Gastrocnemius medialis (tissue), 4 donors: ENCODE results near the gene KRT23. TPM values are rescaled to one million over a fixed set of nuclear protein-coding genes. Genes with fewer than 3 reads are reported as not detected.

Experiments used
- ATAC-seq, 2 donors: fragments of 150-250 bp; one replicate each; pipeline ENCODE4 v1.9.1; 2016
- DNase-seq, 2 donors: peaks; one replicate each; pipeline ENCODE4 v3.0.0-alpha.2; 2019
- H3K27ac ChIP-seq, 4 donors: fragments of 200-600 bp; sonication (generic); 1 replicate in 1 of 4; 2 replicates in 3 of 4; pipeline ENCODE4 v1.5.1; 2016 to 2018; ENCODE audit warnings: mild to moderate bottlenecking in 2 of 4, moderate library complexity in 1 of 4
- H3K27me3 ChIP-seq, 3 donors: fragments of 200-600 bp; sonication (generic) in 2 of 3; 1 replicate in 1 of 3; 2 replicates in 2 of 3; pipeline versions ENCODE4 v1.5.1 to v1.6.0; 2016 to 2019; ENCODE audit warnings: mild to moderate bottlenecking in 1 of 3, moderate library complexity in 1 of 3
- H3K36me3 ChIP-seq, 2 donors: fragments of 200-600 bp; sonication (generic) in 1 of 2; one replicate each; pipeline ENCODE4 v1.5.1; 2017 to 2018
- H3K4me1 ChIP-seq, 2 donors: fragments of 200-600 bp; sonication (generic) in 1 of 2; one replicate each; pipeline ENCODE4 v1.5.1; 2016 to 2017; ENCODE audit warnings: mild to moderate bottlenecking in 2 of 2
- H3K4me3 ChIP-seq, 4 donors: fragments of 200-600 bp; sonication (generic) in 3 of 4; 1 replicate in 1 of 4; 2 replicates in 3 of 4; pipeline ENCODE4 v1.5.1; 2016 to 2019; ENCODE audit warnings: mild to moderate bottlenecking in 2 of 4
- H3K9me3 ChIP-seq, 3 donors: fragments of 200-600 bp; sonication (generic) in 2 of 3; 1 replicate in 1 of 3; 2 replicates in 2 of 3; pipeline ENCODE4 v1.5.1; 2016 to 2019
- CTCF ChIP-seq, 5 experiments: fragments of 450-650 bp in 3 of 5; fragments of 200-600 bp in 2 of 5; sonication (generic) in 2 of 5; IDR thresholded peaks in 4 of 5; conservative IDR thresholded peaks in 1 of 5; 1 replicate in 4 of 5; 2 replicates in 1 of 5; pipeline ENCODE4 v1.5.1; 2016 to 2019; ENCODE audit warnings: antibody characterized with exemption in 5 of 5, mild to moderate bottlenecking in 3 of 5, moderate library complexity in 3 of 5
- POLR2A ChIP-seq, 2 donors: fragments of 450-650 bp; IDR thresholded peaks; one replicate each; pipeline ENCODE4 v1.6.1; 2017; ENCODE audit warnings: antibody characterized with exemption in 2 of 2, mild to moderate bottlenecking in 2 of 2, moderate library complexity in 2 of 2
- in situ Hi-C, 4 donors: fragments of 200-750 bp; cut with MboI; loops; one replicate each; pipeline versions ENCODE4 v1.15.0 to v1.8.0; 2017; ENCODE audit warnings: low sequenced_read_pairs in 4 of 4
- intact Hi-C: fragments of 100-400 bp; cut with DNase I; formaldehyde crosslinking; loops from one replicate; pipeline ENCODE4 v1.15.1; 2023; ENCODE audit warnings: low total_unique reads
- total RNA-seq, 4 donors: library from RNA; depleted of rRNA; stranded (reverse); fragments of >200 nt; gene quantifications; one replicate each; pipeline versions ENCODE4 v1.1.0 to v1.2.3, GENCODE V29; 2016

The KRT23 gene
- total RNA-seq, 4 donors from 2014 or later = 0.42 TPM; not detected in 3

GRCh38 chr17:40903129-40903847 lies 34.2 kb downstream of the KRT23 start:
- H3K9me3 ChIP-seq = no peaks in the 10 kb centered on the region
- no peak for TF ChIP-seq CTCF (IDR thresholded peaks at IDR 0.05 in 4 of 5, conservative IDR thresholded peaks at IDR 0.05 in 1 of 5)
- TF ChIP-seq POLR2A (IDR thresholded peaks at IDR 0.05) = no peak
- in situ Hi-C loops = loop anchor here (10.0 to 25.0 kb wide), 5 partner anchors 409 to 762 kb away; partner anchors contain the start of genes KRT35 (in 1 of the 4), KRT36 (in 1 of the 4), KRTAP16-1 (in 1 of the 4) and KRTAP17-1 (in 1 of the 4)
- no peak for ATAC-seq
- H3K27me3 ChIP-seq = peaks cover 0 to 9% (median 0%) of the 10 kb centered on the region in 3 donors
- no peak for DNase-seq
- intact Hi-C loops = no loop called here
- H3K4me1 ChIP-seq = no peaks in the 10 kb centered on the region
- no peak overlapping the region for H3K4me3 ChIP-seq
- no peaks in the 10 kb centered on the region for H3K36me3 ChIP-seq
- H3K27ac ChIP-seq = no peak overlapping the region

DNA sequence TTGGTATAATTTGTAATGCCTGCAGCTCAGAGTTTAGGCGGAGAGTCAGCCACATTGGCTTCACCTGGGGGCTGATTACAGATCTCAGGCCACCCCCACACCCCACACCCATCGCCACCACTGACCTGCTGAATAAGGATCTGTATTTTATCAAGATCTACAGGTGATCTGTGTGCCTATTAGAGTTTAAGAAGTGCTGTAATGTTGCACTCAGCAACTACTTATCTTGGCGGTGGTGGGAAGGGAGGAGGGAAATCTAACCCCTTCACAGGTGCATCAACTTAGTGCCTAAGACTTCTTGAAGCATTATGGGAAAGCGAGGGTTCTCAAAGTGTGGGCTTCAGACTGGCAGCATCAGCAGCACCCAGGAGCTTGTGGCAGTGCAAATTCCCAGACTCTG lies 34.9 kb downstream of the KRT23 start:
- in situ Hi-C loops = loop anchor here (10.0 to 25.0 kb wide), 5 partner anchors 410 to 762 kb away; partner anchors contain the start of genes KRT35 (in 1 of the 4), KRT36 (in 1 of the 4), KRTAP16-1 (in 1 of the 4) and KRTAP17-1 (in 1 of the 4)
- intact Hi-C loops = no loop called here

DNA sequence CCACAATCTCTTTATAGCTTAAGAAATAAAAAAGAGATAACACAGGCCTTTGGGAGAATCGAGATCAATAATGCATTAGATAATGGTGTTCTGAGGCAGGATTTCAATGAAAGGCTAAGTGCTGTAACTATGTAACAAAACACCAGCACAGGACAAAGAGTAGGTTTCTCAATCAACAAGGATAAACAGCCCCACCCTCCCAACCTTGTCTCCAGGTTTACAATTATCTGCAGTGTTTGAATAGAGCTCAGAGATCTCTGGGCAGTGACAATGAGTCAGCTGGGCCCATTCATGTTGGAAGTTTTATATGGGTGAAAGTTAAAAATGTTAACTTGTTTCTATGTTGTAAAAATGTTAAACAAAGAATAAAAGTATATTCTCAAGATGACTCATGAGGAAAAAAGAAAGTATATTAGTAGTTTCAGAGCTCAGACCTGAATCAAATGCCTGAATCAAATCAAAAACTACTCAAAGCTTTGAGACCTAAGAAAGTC lies 35.4 kb downstream of the KRT23 start:
- H3K36me3 ChIP-seq = no peaks in the 10 kb centered on the region
- in situ Hi-C loops (loop anchor here (10.0 to 25.0 kb wide), 5 partner anchors 410 to 763 kb away; partner anchors contain the start of genes KRT35 (in 1 of the 4), KRT36 (in 1 of the 4), KRTAP16-1 (in 1 of the 4) and KRTAP17-1 (in 1 of the 4)), intact Hi-C loops (no loop called here)
- TF ChIP-seq CTCF (IDR thresholded peaks at IDR 0.05 in 4 of 5, conservative IDR thresholded peaks at IDR 0.05 in 1 of 5) = no peak
- TF ChIP-seq POLR2A (IDR thresholded peaks at IDR 0.05) = no peak
- ATAC-seq (no peak), DNase-seq (no peak)
- H3K27ac ChIP-seq = no peak overlapping the region
- H3K4me3 ChIP-seq = no peak overlapping the region
- H3K27me3 ChIP-seq = peaks cover 0 to 9% (median 0%) of the 10 kb centered on the region in 3 donors
- no peaks in the 10 kb centered on the region for H3K4me1 ChIP-seq
- no peaks in the 10 kb centered on the region for H3K9me3 ChIP-seq

More for the DNA sequence above, 34.9 kb downstream of the KRT23 start:
- DNase-seq (no peak), ATAC-seq (no peak)
- TF ChIP-seq CTCF (IDR thresholded peaks at IDR 0.05 in 4 of 5, conservative IDR thresholded peaks at IDR 0.05 in 1 of 5) = no peak
- no peak overlapping the region for H3K4me3 ChIP-seq
- H3K4me1 ChIP-seq = no peaks in the 10 kb centered on the region
- no peaks in the 10 kb centered on the region for H3K36me3 ChIP-seq
- peaks cover 0 to 9% (median 0%) of the 10 kb centered on the region in 3 donors for H3K27me3 ChIP-seq
- H3K27ac ChIP-seq = no peak overlapping the region
- H3K9me3 ChIP-seq = no peaks in the 10 kb centered on the region

GRCh38 chr17:40900809-40901356 lies 36.6 kb downstream of the KRT23 start:
- Histone ChIP-seq H3K4me3 (no peak overlapping the region), H3K9me3 (no peaks in the 10 kb centered on the region), H3K4me1 (no peaks in the 10 kb centered on the region), H3K27ac (no peak overlapping the region), H3K27me3 (no peaks in the 10 kb centered on the region), H3K36me3 (no peaks in the 10 kb centered on the region)
- in situ Hi-C loops (loop anchor here (10.0 to 25.0 kb wide), 5 partner anchors 411 to 764 kb away; partner anchors contain the start of genes KRT35 (in 1 of the 4), KRT36 (in 1 of the 4), KRTAP16-1 (in 1 of the 4) and KRTAP17-1 (in 1 of the 4)), intact Hi-C loops (no loop called here)
- DNase-seq (no peak), ATAC-seq (no peak)
- TF ChIP-seq CTCF (IDR thresholded peaks at IDR 0.05 in 4 of 5, conservative IDR thresholded peaks at IDR 0.05 in 1 of 5) = no peak
- TF ChIP-seq POLR2A (IDR thresholded peaks at IDR 0.05) = no peak
